Sigmoid colon (tissue), 7 donors: ENCODE results near the gene CD180. TPM values are rescaled to one million over a fixed set of nuclear protein-coding genes. Genes with fewer than 3 reads are reported as not detected.
A peak's percentile ranks its signal among the peaks of the same experiment; 100 is the strongest.

ENCODE experiments used
- DNase-seq: peaks from one replicate; pipeline ENCODE4 v3.0.0-alpha.2; 2019
- H3K27ac ChIP-seq, 4 donors: fragments of 200-600 bp; sonication (generic); one replicate each; pipeline ENCODE4 v1.5.1; 2016 to 2019; ENCODE audit warnings: mild to moderate bottlenecking in 1 of 4
- H3K27me3 ChIP-seq, 3 donors: fragments of 200-600 bp; sonication (generic); one replicate each; pipeline ENCODE4 v1.5.1; 2019; ENCODE audit warnings: mild to moderate bottlenecking in 1 of 3
- H3K36me3 ChIP-seq, 4 donors: fragments of 200-600 bp; sonication (generic); one replicate each; pipeline ENCODE4 v1.5.1; 2016 to 2019
- H3K4me1 ChIP-seq, 4 donors: fragments of 200-600 bp; sonication (generic); one replicate each; pipeline ENCODE4 v1.5.1; 2017 to 2019
- H3K4me3 ChIP-seq, 4 donors: fragments of 200-600 bp; sonication (generic); one replicate each; pipeline ENCODE4 v1.5.1; 2017 to 2019; ENCODE audit warnings: mild to moderate bottlenecking in 2 of 4, moderate library complexity in 1 of 4
- H3K9me3 ChIP-seq, 4 donors: fragments of 200-600 bp in 3 of 4; sonication (generic) in 3 of 4; one replicate each; pipeline versions ENCODE4 v1.5.1 to v1.6.1; 2013 to 2019
- EP300 ChIP-seq, 4 donors: sonication (generic); formaldehyde crosslinking; IDR thresholded peaks; one replicate each; pipeline ENCODE4 v1.6.1; 2017; ENCODE audit warnings: antibody characterized with exemption in 4 of 4
- POLR2A ChIP-seq, 2 donors: fragments of 450-650 bp; IDR thresholded peaks; one replicate each; pipeline ENCODE4 v1.6.1; 2016; ENCODE audit warnings: antibody characterized with exemption in 2 of 2, mild to moderate bottlenecking in 2 of 2, moderate library complexity in 2 of 2
- POLR2AphosphoS5 ChIP-seq, 4 donors: sonication (generic); formaldehyde crosslinking; IDR thresholded peaks; one replicate each; pipeline ENCODE4 v1.6.1; 2017; ENCODE audit warnings: antibody characterized with exemption in 4 of 4
- WGBS, 2 donors: extraction: QIAGEN DNeasy Blood & Tissue Kit; methylation state at CpG; one replicate each; pipeline ENCODE4 v1.1.7; 2013; 5-methylcytosine and 5-hydroxymethylcytosine counted together
- intact Hi-C: fragments of 100-400 bp; cut with DNase I; formaldehyde crosslinking; loops from one replicate; pipeline ENCODE4 v1.15.1; 2023
- polyA plus RNA-seq, 3 donors: library from polyadenylated mRNA; stranded (reverse); fragments of 200-250 nt; gene quantifications; one replicate each; pipeline ENCODE4 v1.2.3, GENCODE V29; 2013
- total RNA-seq, 4 donors: library from RNA; depleted of rRNA; stranded (reverse); fragments of >200 nt; gene quantifications; one replicate each; pipeline ENCODE4 v1.1.0, GENCODE V29; 2016
- TF ChIP-seq, protein P1 (sequence below), 4 experiments: fragments of 450-650 bp in 3 of 4; fragments of 200-600 bp in 1 of 4; IDR thresholded peaks; one replicate each; pipeline ENCODE4 v1.5.1; 2016 to 2019; ENCODE audit warnings: antibody characterized with exemption in 4 of 4, mild to moderate bottlenecking in 3 of 4, moderate library complexity in 2 of 4
- donor health status: healthy with polysubstance abuse.
- donor health status: Bipolar disorder and iron deficiency.
- donor health status: healthy.

The CD180 gene
- total and polyA plus RNA-seq, 7 donors, result 0.55 to 3.5 (median 0.99) TPM

DNA sequence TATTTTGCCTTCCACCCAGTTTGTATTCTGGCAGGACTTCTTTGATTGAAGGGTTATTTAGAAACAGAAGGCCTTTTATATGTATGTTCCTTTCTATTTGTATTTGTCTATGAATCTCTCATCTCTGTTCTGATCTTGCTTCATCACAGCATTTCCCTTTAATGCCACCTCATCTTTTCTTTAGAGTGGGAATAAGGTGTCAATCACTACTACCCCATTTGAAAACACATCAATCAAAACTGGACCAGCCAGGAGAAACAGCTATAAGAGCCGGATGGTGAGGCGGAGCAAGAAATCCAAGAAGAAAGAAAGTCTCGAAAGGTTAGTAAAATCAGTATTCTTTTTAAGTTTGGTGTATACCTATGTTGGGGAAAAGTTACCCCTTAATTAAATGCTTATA is 36.3 kb downstream of the CD180 start:
- Histone ChIP-seq H3K27me3 (no peaks in the 10 kb centered on the region), H3K4me3 (no peak overlapping the region), H3K4me1 (peaks cover 0 to 15% (median 9%) of the 10 kb centered on the region in 4 donors), H3K27ac (peak overlapping the region in 1 of 4 donors; percentile 47), H3K9me3 (no peaks in the 10 kb centered on the region), H3K36me3 (peaks cover 13 to 43% (median 20%) of the 10 kb centered on the region in 4 donors)
- intact Hi-C loops, result loop anchor here (10.0 kb wide), 1 partner anchor 1125 kb away; no protein-coding TSS in a partner anchor
- TF ChIP-seq, protein P1, sequence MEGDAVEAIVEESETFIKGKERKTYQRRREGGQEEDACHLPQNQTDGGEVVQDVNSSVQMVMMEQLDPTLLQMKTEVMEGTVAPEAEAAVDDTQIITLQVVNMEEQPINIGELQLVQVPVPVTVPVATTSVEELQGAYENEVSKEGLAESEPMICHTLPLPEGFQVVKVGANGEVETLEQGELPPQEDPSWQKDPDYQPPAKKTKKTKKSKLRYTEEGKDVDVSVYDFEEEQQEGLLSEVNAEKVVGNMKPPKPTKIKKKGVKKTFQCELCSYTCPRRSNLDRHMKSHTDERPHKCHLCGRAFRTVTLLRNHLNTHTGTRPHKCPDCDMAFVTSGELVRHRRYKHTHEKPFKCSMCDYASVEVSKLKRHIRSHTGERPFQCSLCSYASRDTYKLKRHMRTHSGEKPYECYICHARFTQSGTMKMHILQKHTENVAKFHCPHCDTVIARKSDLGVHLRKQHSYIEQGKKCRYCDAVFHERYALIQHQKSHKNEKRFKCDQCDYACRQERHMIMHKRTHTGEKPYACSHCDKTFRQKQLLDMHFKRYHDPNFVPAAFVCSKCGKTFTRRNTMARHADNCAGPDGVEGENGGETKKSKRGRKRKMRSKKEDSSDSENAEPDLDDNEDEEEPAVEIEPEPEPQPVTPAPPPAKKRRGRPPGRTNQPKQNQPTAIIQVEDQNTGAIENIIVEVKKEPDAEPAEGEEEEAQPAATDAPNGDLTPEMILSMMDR (IDR thresholded peaks at IDR 0.05), result no peak
- no peak for TF ChIP-seq POLR2AphosphoS5 (IDR thresholded peaks at IDR 0.05)
- DNase-seq, result no peak
- WGBS, 2 donors, result 95% methylated on average over 3 of the region's 3 CpGs

DNA sequence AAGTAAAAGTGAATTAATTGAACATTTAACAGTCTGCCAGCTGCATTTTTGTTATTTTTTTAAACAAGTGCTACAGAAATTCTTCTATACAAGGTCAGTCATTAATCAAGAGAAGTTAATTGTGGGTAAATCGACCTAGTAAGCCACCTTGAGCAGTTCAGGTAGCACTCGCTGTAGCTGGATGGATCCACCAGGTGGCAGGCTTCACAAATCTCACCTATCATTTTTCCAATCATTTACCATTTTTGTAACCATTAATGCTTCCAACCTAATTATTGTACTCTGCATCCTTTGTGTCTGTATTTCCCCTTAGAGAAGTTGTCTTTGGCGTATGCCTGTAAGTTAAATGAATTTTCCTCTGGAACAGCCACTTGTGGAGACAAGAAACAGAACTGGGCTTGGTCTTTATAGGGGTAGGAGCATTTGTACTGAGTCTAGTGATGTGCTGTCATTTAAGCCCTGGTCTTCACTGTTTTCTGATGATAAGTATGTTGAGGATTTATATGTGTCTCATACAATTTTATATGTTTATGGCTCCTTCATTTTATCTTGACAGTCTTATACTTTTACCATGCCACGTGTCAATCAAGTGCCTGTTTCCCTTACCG is 39.5 kb downstream of the CD180 start:
- WGBS, 2 donors, result 51 to 62% methylated on average over 5 of the region's 5 CpGs

DNA sequence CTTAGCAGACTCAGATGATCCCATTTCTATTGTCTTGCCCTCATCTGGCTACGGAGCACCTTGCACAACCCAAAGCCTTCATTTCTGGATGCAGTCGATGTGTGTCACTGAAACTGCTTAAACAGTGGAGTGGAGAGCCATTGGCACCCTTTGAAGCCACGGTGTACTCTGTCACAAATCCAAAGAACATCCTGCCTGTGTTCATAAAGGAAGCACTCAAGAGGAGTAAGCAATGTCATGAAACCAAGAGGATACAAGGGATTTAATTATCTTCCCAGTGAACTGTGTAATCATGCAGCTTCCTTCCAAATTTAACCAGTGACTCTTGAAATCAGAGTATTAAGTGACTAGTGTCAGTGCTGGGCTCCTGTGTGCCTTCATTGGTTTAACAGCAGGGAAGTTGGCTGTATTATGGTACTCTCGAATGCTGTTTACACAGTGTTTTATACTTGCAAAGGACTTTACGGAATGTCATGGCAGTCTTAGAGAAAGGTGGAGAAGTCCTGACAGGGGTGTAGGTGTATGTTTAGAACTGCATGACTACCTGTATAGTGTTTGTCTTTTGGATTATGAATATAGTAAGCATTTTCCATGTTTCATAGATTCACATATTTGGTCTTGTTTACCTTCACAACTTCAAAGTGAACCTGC is 41.9 kb downstream of the CD180 start:
- Histone ChIP-seq H3K27ac (no peak overlapping the region), H3K27me3 (no peaks in the 10 kb centered on the region), H3K9me3 (no peaks in the 10 kb centered on the region), H3K4me3 (no peak overlapping the region), H3K4me1 (no peaks in the 10 kb centered on the region), H3K36me3 (peaks cover 0 to 55% (median 14%) of the 10 kb centered on the region in 4 donors)
- WGBS, 2 donors, result 42 to 69% methylated on average over 5 of the region's 5 CpGs
- intact Hi-C loops, result no loop called here
- no peak for DNase-seq
- TF ChIP-seq EP300 (IDR thresholded peaks at IDR 0.05), result no peak
- TF ChIP-seq, protein P1 (IDR thresholded peaks at IDR 0.05), result no peak
- no peak for TF ChIP-seq POLR2AphosphoS5 (IDR thresholded peaks at IDR 0.05)
- TF ChIP-seq POLR2A (IDR thresholded peaks at IDR 0.05), result no peak

More for the DNA sequence above, 39.5 kb downstream of the CD180 start:
- Histone ChIP-seq H3K27ac (no peak overlapping the region), H3K9me3 (no peaks in the 10 kb centered on the region), H3K4me1 (peaks cover 0 to 15% (median 9%) of the 10 kb centered on the region in 4 donors), H3K36me3 (peaks cover 0 to 42% (median 14%) of the 10 kb centered on the region in 4 donors), H3K4me3 (no peak overlapping the region), H3K27me3 (no peaks in the 10 kb centered on the region)
- TF ChIP-seq, protein P1 (IDR thresholded peaks at IDR 0.05), result peak; percentile 33 to 78 (median 74)
- no peak for TF ChIP-seq POLR2A (IDR thresholded peaks at IDR 0.05)
- intact Hi-C loops, result no loop called here
- DNase-seq, result no peak

DNA sequence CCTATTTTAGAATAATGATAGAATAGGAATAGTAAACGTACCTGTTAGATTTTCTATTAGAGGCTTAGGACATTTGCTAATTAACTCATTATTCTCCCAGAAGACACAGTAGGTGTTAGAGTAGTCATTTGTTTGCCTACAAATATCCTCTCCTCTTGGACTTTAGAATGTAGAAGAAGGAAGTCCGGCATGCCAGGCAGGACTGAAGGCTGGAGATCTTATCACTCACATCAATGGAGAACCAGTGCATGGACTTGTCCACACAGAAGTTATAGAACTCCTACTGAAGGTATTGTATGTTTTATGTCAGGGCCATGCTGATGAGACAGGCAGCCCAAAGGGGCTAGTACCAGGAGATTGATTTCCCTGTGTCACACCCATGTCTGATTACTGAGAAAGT is 43.3 kb downstream of the CD180 start:
- 46 to 78% methylated on average over 2 of the region's 2 CpGs for WGBS, 2 donors
- Histone ChIP-seq H3K36me3 (peaks cover 0 to 55% (median 14%) of the 10 kb centered on the region in 4 donors), H3K4me1 (no peaks in the 10 kb centered on the region), H3K27me3 (no peaks in the 10 kb centered on the region), H3K9me3 (no peaks in the 10 kb centered on the region), H3K4me3 (no peak overlapping the region), H3K27ac (no peak overlapping the region)
- intact Hi-C loops, result no loop called here
- TF ChIP-seq EP300 (IDR thresholded peaks at IDR 0.05) (no peak), POLR2A (IDR thresholded peaks at IDR 0.05) (no peak), POLR2AphosphoS5 (IDR thresholded peaks at IDR 0.05) (no peak)
- TF ChIP-seq, protein P1 (IDR thresholded peaks at IDR 0.05), result no peak
- DNase-seq, result no peak
